SK-N-MC (cell line): ENCODE data around the gene AFF2.

Source experiments
- EZH2 ChIP-seq: fragments of 200-600 bp; sonication (generic); IDR thresholded peaks from one replicate; pipeline ENCODE4 v1.6.1; 2017; ENCODE audit warnings: antibody characterized with exemption
- FOXP2 ChIP-seq: optimal IDR thresholded peaks from 2 replicates; pipeline ENCODE3; 2011; ENCODE audit warnings: mild to moderate bottlenecking, moderate library complexity; ENCODE audit not compliant: insufficient read depth; ENCODE audit errors: extremely low read length, control extremely low read depth
- POLR2AphosphoS5 ChIP-seq: IDR thresholded peaks from 2 replicates; pipeline ENCODE4 v1.6.1; 2012; ENCODE audit warnings: mild to moderate bottlenecking, low read depth, low read length, borderline replicate concordance

- no peak for TF ChIP-seq POLR2AphosphoS5
- TF ChIP-seq EZH2: no peak
- TF ChIP-seq FOXP2: no peak
Observed at GRCh38 chrX:148681605-148682004, 181.2 kb downstream of the AFF2 start.
